Brain microvascular endothelial cell (primary cell): ENCODE results near the gene BMP8A.

ENCODE experiments used
- DNase-seq: peaks from one replicate; pipeline ENCODE4 v3.0.0-alpha.2; 2020
- H3K27ac ChIP-seq: fragments of 250-450 bp; sonication (Bioruptor Pico); 2 replicates; pipeline ENCODE4 v1.5.1; 2020; ENCODE audit warnings: mild to moderate bottlenecking, moderate library complexity
- H3K27me3 ChIP-seq: fragments of 250-450 bp; sonication (Bioruptor Pico); replicated peaks from 2 replicates; pipeline ENCODE4 v1.5.1; 2020; ENCODE audit warnings: mild to moderate bottlenecking
- H3K36me3 ChIP-seq: fragments of 250-450 bp; sonication (Bioruptor Pico); replicated peaks from 2 replicates; pipeline ENCODE4 v1.5.1; 2020; ENCODE audit warnings: mild to moderate bottlenecking
- H3K4me3 ChIP-seq: 2 replicates; pipeline ENCODE4 v1.5.1; 2011; ENCODE audit warnings: low read depth, mild to moderate bottlenecking, control low read depth, low read length, moderate library complexity
- CTCF ChIP-seq: IDR thresholded peaks from 2 replicates; pipeline ENCODE4 v1.5.1; 2011; ENCODE audit warnings: low read depth, mild to moderate bottlenecking, moderate library complexity, low read length, control low read depth, inconsistent platforms; ENCODE audit errors: missing control alignments
- in situ Hi-C: cut with HindIII; loops from 2 replicates; pipeline ENCODE4 v1.10.0; 2017; ENCODE audit warnings: low sequenced_read_pairs, low pct_ligation_motif_present

The BMP8A gene

GRCh38 chr1:39572379-39573096 is 81.1 kb downstream of the BMP8A start:
- in situ Hi-C loops: no loop called here
- H3K4me3 ChIP-seq: no peak overlapping the region
- peaks cover 60% of the 10 kb centered on the region for H3K36me3 ChIP-seq
- no peaks in the 10 kb centered on the region for H3K27me3 ChIP-seq
- TF ChIP-seq CTCF: no peak
- no peak overlapping the region for H3K27ac ChIP-seq
- no peak for DNase-seq

GRCh38 chr1:39573097-39573465 is 81.6 kb downstream of the BMP8A start:
- no peak for DNase-seq
- Histone ChIP-seq H3K27me3 (no peaks in the 10 kb centered on the region), H3K27ac (no peak overlapping the region), H3K4me3 (peak overlapping the region; percentile 83), H3K36me3 (peaks cover 55% of the 10 kb centered on the region)
- TF ChIP-seq CTCF: no peak
- in situ Hi-C loops: no loop called here

GRCh38 chr1:39573736-39574624 is 82.5 kb downstream of the BMP8A start:
- TF ChIP-seq CTCF: no peak
- in situ Hi-C loops: no loop called here
- Histone ChIP-seq H3K27ac (peak overlapping the region; percentile 19), H3K4me3 (peak overlapping the region; percentile 83), H3K36me3 (peaks cover 46% of the 10 kb centered on the region), H3K27me3 (no peaks in the 10 kb centered on the region)
- DNase-seq: peak; percentile 52

- H3K27ac ChIP-seq: peak overlapping the region; percentile 19
- H3K27me3 ChIP-seq: no peaks in the 10 kb centered on the region
- H3K4me3 ChIP-seq: peak overlapping the region; percentile 83
- in situ Hi-C loops: no loop called here
- DNase-seq: peak; percentile 7
- peaks cover 39% of the 10 kb centered on the region for H3K36me3 ChIP-seq
- no peak for TF ChIP-seq CTCF
Observed at GRCh38 chr1:39574646-39575045, 83.2 kb downstream of the BMP8A start.
